CD4-positive, alpha-beta T cell treated with Interleukin-17A for 1 hour (primary cell): ENCODE data around the gene ZDHHC22.
"Not testable (repeated sequence)": the region's sequence is repeated elsewhere in the genome, so short reads cannot be mapped to it uniquely, and the experiment has no call there.

Experiments used
- DNase-seq: peaks from one replicate; pipeline ENCODE4 v3.0.0-alpha.2; 2020

The ZDHHC22 gene

GRCh38 chr14:77141214-77142004 is at the start of gene ZDHHC22:
ZDHHC22 (minus strand) TSS chr14:77141791; CDS start chr14:77139738, 2,053 bp downstream.
- DNase-seq, result no peak

GRCh38 chr14:77190977-77191376 is 49.4 kb upstream of the ZDHHC22 start:
- DNase-seq, result no peak

GRCh38 chr14:77189479-77189878 is 47.9 kb upstream of the ZDHHC22 start:
- no peak for DNase-seq

GRCh38 chr14:77187649-77188012 is 46.0 kb upstream of the ZDHHC22 start:
- no peak for DNase-seq

GRCh38 chr14:77186911-77187648 is 45.5 kb upstream of the ZDHHC22 start:
- DNase-seq, result no peak

- no peak for DNase-seq
Observed at GRCh38 chr14:77185093-77185465, 43.5 kb upstream of the ZDHHC22 start.

GRCh38 chr14:77184396-77185092 is 43.0 kb upstream of the ZDHHC22 start:
- no peak for DNase-seq

GRCh38 chr14:77183896-77184295 is 42.3 kb upstream of the ZDHHC22 start:
- DNase-seq, result no peak

GRCh38 chr14:77181603-77182437 is 40.2 kb upstream of the ZDHHC22 start, which contains the start of gene TMEM63C:
TMEM63C (plus strand) TSS chr14:77181798; CDS start chr14:77218814, 37,016 bp downstream.
- peak; percentile 68 for DNase-seq

GRCh38 chr14:77180726-77181602 is 39.4 kb upstream of the ZDHHC22 start:
- DNase-seq, result no peak

- no peak for DNase-seq
Observed at GRCh38 chr14:77178656-77179055, 37.1 kb upstream of the ZDHHC22 start.

GRCh38 chr14:77177702-77178101 is 36.1 kb upstream of the ZDHHC22 start:
- no peak for DNase-seq

GRCh38 chr14:77175843-77176242 is 34.3 kb upstream of the ZDHHC22 start:
- no peak for DNase-seq

GRCh38 chr14:77173911-77174617 is 32.5 kb upstream of the ZDHHC22 start:
- DNase-seq, result not testable (repeated sequence)

GRCh38 chr14:77172916-77173315 is 31.3 kb upstream of the ZDHHC22 start:
- no peak for DNase-seq

- no peak for DNase-seq
Observed at GRCh38 chr14:77170045-77170444, 28.5 kb upstream of the ZDHHC22 start.

- no peak for DNase-seq
Observed at GRCh38 chr14:77161011-77161410, 19.4 kb upstream of the ZDHHC22 start.

- DNase-seq, result no peak
Observed at GRCh38 chr14:77158882-77159255, 17.3 kb upstream of the ZDHHC22 start.

GRCh38 chr14:77158175-77158881 is 16.7 kb upstream of the ZDHHC22 start:
- DNase-seq, result no peak

GRCh38 chr14:77157740-77158139 is 16.1 kb upstream of the ZDHHC22 start:
- no peak for DNase-seq
